ENCODE results near the gene PRRG2. TPM values are rescaled to one million over a fixed set of nuclear protein-coding genes. Genes with fewer than 3 reads are reported as not detected.

The PRRG2 gene
- total and polyA plus RNA-seq, 2 experiments from 2014 or later: 2.0 to 3.8 TPM

GRCh38 chr19:49544154-49544553 is 37.0 kb upstream of the PRRG2 start:
- no peaks in the 10 kb centered on the region for H3K27me3 ChIP-seq (ENCODE audit: insufficient read depth)
- no peak overlapping the region for H3K4me2 ChIP-seq
- no peak for DNase-seq (ENCODE audit: low spot score)
- Mint-ChIP-seq H3K4me1 (peaks cover 4% of the 10 kb centered on the region), H3K27me3 (ENCODE audit: insufficient read depth, low read depth, poor library complexity) (peaks cover 7% of the 10 kb centered on the region), H3K9me3 (no peaks in the 10 kb centered on the region; the same call in 2 of the 3 replicates), H3K36me3 (ENCODE audit: low read depth) (0 out of 3 replicates have a peak, but pooled peaks cover 2% of the 10 kb centered on the region), H3K27ac (no peak overlapping the region; the same call in 1 of the 2 replicates), H3K4me3 (no peak overlapping the region)
- no peaks in the 10 kb centered on the region for H3K36me3 ChIP-seq (ENCODE audit: insufficient read depth)
- H4K20me1 ChIP-seq (replicated peaks; ENCODE audit: insufficient read depth): no peaks in the 10 kb centered on the region; the same call in 1 of the 2 replicates
- no peak for TF ChIP-seq EZH2phosphoT487 (IDR thresholded peaks at IDR 0.05; ENCODE audit: unreplicated experiment)
- no peak for TF ChIP-seq REST (IDR thresholded peaks at IDR 0.05; ENCODE audit: unreplicated experiment)
- no peak for TF ChIP-seq CREB1 (CRISPR knock-in tag; IDR thresholded peaks at IDR 0.05; ENCODE audit: low read depth)
- no peak for TF ChIP-seq ZNF331 (CRISPR knock-in tag; IDR thresholded peaks at IDR 0.05; ENCODE audit: low read depth)
- no peak for TF ChIP-seq EZH2 (IDR thresholded peaks at IDR 0.05; ENCODE audit: low read depth, unreplicated experiment)
- no peaks in the 10 kb centered on the region for H3K9me2 ChIP-seq (ENCODE audit: insufficient read depth)
- no peaks in the 10 kb centered on the region for H3K79me2 ChIP-seq (replicated peaks; ENCODE audit: insufficient read depth)
- no peaks in the 10 kb centered on the region for H3K4me1 ChIP-seq (ENCODE audit: insufficient read depth)
- H3K4me3 ChIP-seq: no peak overlapping the region
- H3K27ac ChIP-seq (ENCODE audit: low read depth): no peak overlapping the region
- peaks cover 5% of the 10 kb centered on the region for H3F3A ChIP-seq (replicated peaks; ENCODE audit: low read depth)
- ATAC-seq: no peak
- H2AFZ ChIP-seq: no peak overlapping the region

DNA sequence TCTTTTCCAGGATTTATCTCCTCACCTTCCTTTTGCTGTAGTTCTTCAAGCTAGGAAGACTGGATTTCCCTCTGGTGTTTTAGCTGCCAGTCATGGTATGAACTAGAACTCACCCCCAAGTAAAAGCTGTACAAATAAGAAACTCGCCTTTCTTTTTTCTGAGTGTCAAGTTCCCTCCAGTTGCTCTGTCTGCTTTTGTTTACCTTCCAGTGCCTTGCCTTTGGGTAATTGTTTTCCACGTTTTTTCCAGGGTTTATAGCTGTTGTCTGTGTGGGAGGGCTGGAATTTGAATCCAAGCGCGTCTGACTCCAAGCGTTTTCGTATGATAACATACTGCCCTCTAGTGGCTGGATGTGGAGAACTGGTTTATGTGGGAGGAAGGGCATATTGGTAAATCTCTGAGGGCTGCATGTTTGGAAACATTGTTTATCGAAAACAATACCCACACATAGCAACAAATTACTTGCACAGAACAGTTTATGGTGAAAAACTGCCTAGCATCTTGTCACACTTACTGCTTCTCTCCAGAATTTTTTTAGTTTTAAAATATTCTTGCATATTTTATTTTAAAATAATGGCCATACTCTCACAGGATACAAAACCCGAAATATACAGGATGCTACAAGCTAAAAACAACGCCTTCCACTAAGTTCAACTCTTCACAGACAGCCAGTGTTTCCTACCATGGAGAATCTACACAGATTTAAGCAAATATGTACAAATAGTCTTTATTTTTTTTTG is 34.1 kb upstream of the PRRG2 start:
- H3K4me3 ChIP-seq: peak overlapping the region; percentile 4; the same call in 1 of the 2 replicates
- peak; percentile 98 for DNase-seq (ENCODE audit: low spot score)
- peaks cover 10% of the 10 kb centered on the region for H3K27me3 Mint-ChIP-seq (ENCODE audit: insufficient read depth, low read depth, poor library complexity)
- no peaks in the 10 kb centered on the region for H3K36me3 ChIP-seq (ENCODE audit: insufficient read depth)
- no peaks in the 10 kb centered on the region for H3K4me1 ChIP-seq (ENCODE audit: insufficient read depth)
- peaks cover 4% of the 10 kb centered on the region for H3K4me1 Mint-ChIP-seq
- peak overlapping the region; percentile 20 for H3K4me2 ChIP-seq
- no peaks in the 10 kb centered on the region for H3K79me2 ChIP-seq (replicated peaks; ENCODE audit: insufficient read depth)
- peak overlapping the region; percentile 4; the same call in 1 of the 2 replicates for H3K27ac ChIP-seq (ENCODE audit: low read depth)
- H3F3A ChIP-seq (replicated peaks; ENCODE audit: low read depth): peaks cover 5% of the 10 kb centered on the region
- H3K4me3 Mint-ChIP-seq: peak overlapping the region; percentile 25
- no peaks in the 10 kb centered on the region for H3K9me2 ChIP-seq (ENCODE audit: insufficient read depth)
- no peaks in the 10 kb centered on the region for H4K20me1 ChIP-seq (replicated peaks; ENCODE audit: insufficient read depth)
- no peaks in the 10 kb centered on the region for H3K27me3 ChIP-seq (ENCODE audit: insufficient read depth)
- 0 out of 3 replicates have a peak, but pooled peaks cover 3% of the 10 kb centered on the region for H3K36me3 Mint-ChIP-seq (ENCODE audit: low read depth)
- peak; percentile 90 for ATAC-seq
- peak overlapping the region; percentile 50; the same call in 1 of the 2 replicates for H3K27ac Mint-ChIP-seq
- peak; percentile 93 to 95 for TF ChIP-seq CTCF (conservative IDR thresholded peaks at IDR 0.05; ENCODE audit: low read depth in 2 of 2)
- TF ChIP-seq, protein P1, sequence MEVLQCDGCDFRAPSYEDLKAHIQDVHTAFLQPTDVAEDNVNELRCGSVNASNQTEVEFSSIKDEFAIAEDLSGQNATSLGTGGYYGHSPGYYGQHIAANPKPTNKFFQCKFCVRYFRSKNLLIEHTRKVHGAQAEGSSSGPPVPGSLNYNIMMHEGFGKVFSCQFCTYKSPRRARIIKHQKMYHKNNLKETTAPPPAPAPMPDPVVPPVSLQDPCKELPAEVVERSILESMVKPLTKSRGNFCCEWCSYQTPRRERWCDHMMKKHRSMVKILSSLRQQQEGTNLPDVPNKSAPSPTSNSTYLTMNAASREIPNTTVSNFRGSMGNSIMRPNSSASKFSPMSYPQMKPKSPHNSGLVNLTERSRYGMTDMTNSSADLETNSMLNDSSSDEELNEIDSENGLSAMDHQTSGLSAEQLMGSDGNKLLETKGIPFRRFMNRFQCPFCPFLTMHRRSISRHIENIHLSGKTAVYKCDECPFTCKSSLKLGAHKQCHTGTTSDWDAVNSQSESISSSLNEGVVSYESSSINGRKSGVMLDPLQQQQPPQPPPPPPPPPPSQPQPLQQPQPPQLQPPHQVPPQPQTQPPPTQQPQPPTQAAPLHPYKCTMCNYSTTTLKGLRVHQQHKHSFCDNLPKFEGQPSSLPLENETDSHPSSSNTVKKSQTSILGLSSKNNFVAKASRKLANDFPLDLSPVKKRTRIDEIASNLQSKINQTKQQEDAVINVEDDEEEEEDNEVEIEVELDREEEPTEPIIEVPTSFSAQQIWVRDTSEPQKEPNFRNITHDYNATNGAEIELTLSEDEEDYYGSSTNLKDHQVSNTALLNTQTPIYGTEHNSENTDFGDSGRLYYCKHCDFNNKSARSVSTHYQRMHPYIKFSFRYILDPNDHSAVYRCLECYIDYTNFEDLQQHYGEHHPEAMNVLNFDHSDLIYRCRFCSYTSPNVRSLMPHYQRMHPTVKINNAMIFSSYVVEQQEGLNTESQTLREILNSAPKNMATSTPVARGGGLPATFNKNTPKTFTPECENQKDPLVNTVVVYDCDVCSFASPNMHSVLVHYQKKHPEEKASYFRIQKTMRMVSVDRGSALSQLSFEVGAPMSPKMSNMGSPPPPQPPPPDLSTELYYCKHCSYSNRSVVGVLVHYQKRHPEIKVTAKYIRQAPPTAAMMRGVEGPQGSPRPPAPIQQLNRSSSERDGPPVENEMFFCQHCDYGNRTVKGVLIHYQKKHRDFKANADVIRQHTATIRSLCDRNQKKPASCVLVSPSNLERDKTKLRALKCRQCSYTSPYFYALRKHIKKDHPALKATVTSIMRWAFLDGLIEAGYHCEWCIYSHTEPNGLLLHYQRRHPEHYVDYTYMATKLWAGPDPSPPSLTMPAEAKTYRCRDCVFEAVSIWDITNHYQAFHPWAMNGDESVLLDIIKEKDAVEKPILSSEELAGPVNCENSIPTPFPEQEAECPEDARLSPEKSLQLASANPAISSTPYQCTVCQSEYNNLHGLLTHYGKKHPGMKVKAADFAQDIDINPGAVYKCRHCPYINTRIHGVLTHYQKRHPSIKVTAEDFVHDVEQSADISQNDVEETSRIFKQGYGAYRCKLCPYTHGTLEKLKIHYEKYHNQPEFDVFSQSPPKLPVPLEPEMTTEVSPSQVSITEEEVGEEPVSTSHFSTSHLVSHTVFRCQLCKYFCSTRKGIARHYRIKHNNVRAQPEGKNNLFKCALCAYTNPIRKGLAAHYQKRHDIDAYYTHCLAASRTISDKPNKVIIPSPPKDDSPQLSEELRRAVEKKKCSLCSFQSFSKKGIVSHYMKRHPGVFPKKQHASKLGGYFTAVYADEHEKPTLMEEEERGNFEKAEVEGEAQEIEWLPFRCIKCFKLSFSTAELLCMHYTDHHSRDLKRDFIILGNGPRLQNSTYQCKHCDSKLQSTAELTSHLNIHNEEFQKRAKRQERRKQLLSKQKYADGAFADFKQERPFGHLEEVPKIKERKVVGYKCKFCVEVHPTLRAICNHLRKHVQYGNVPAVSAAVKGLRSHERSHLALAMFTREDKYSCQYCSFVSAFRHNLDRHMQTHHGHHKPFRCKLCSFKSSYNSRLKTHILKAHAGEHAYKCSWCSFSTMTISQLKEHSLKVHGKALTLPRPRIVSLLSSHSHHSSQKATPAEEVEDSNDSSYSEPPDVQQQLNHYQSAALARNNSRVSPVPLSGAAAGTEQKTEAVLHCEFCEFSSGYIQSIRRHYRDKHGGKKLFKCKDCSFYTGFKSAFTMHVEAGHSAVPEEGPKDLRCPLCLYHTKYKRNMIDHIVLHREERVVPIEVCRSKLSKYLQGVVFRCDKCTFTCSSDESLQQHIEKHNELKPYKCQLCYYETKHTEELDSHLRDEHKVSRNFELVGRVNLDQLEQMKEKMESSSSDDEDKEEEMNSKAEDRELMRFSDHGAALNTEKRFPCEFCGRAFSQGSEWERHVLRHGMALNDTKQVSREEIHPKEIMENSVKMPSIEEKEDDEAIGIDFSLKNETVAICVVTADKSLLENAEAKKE (CRISPR knock-in tag; IDR thresholded peaks at IDR 0.05): no peak
- TF ChIP-seq EZH2phosphoT487 (IDR thresholded peaks at IDR 0.05; ENCODE audit: unreplicated experiment): no peak
- no peaks in the 10 kb centered on the region; the same call in 2 of the 3 replicates for H3K9me3 Mint-ChIP-seq
- no peak overlapping the region for H2AFZ ChIP-seq
